Kidney (tissue), 14 donors: ENCODE measurements around the gene OGFR. TPM values are rescaled to one million over a fixed set of nuclear protein-coding genes. Genes with fewer than 3 reads are reported as not detected.

ENCODE experiments used
- DNase-seq, 5 donors: peaks; one replicate each; pipeline ENCODE4 v3.0.0-alpha.2; 2013 to 2020
- FAIRE-seq: peaks from 2 replicates; lab custom pipeline; 2012; peaks lifted over from hg19 to GRCh38; lab: Jason Lieb, UNC
- H3K27ac ChIP-seq, 2 donors: one replicate each; pipeline ENCODE4 v1.7.0; 2013; ENCODE audit warnings: low read depth in 2 of 2, low read length in 2 of 2, inconsistent platforms in 1 of 2
- H3K27me3 ChIP-seq: one replicate; pipeline ENCODE4 v1.7.1; 2013; ENCODE audit warnings: low read length, inconsistent platforms; ENCODE audit not compliant: control insufficient read depth, insufficient read depth
- H3K36me3 ChIP-seq, 3 donors: one replicate each; pipeline versions ENCODE4 v1.7.0 to v1.7.1; 2013; ENCODE audit warnings: low read length in 3 of 3, control low read depth in 1 of 3, inconsistent platforms in 1 of 3; ENCODE audit not compliant: insufficient read depth in 3 of 3, control insufficient read depth in 2 of 3
- H3K4me1 ChIP-seq, 3 donors: one replicate each; pipeline versions ENCODE4 v1.7.0 to v1.7.1; 2013; ENCODE audit warnings: low read length in 3 of 3, inconsistent platforms in 1 of 3, low read depth in 1 of 3; ENCODE audit not compliant: control insufficient read depth in 2 of 3, insufficient read depth in 2 of 3
- H3K4me3 ChIP-seq, 3 donors: one replicate each; pipeline versions ENCODE4 v1.7.0 to v1.8.1; 2013; ENCODE audit warnings: low read length in 3 of 3, control low read depth in 1 of 3, inconsistent platforms in 1 of 3
- H3K9ac ChIP-seq, 3 donors: one replicate each; pipeline versions ENCODE4 v1.7.0 to v1.7.1; 2013; ENCODE audit warnings: low read length in 3 of 3, control low read depth in 1 of 3, inconsistent platforms in 1 of 3
- H3K9me3 ChIP-seq, 3 donors: one replicate each; pipeline versions ENCODE4 v1.7.0 to v1.7.1; 2013; ENCODE audit warnings: low read length in 3 of 3, control low read depth in 1 of 3, inconsistent platforms in 1 of 3; ENCODE audit not compliant: control insufficient read depth in 2 of 3, insufficient read depth in 1 of 3
- intact Hi-C: fragments of 100-400 bp; cut with DNase I; formaldehyde crosslinking; loops from one replicate; pipeline ENCODE4 v1.11.1; 2022
- polyA plus RNA-seq: library from polyadenylated mRNA; stranded (reverse); fragments of 350-450 nt; fragmentation: Illumina TruSeq; extraction: RNeasy Lipid Tissue Mini Kit (QIAGEN cat#74804); gene quantifications from one replicate; pipeline ENCODE4 v1.2.3, GENCODE V29; 2014; ENCODE audit warnings: low read depth, low replicate concordance; ENCODE audit not compliant: insufficient read depth
- total RNA-seq: library from RNA; stranded (reverse); fragmentation: NEBNext Ultra II Directional; extraction: Animal tissue kit (Norgen Biotek cat#: 25700); gene quantifications from one replicate; pipeline ENCODE4 v1.2.1, GENCODE V29; 2021
- TF ChIP-seq, protein P1 (sequence below): IDR thresholded peaks from 3 replicates; pipeline ENCODE4 v1.5.1; 2012; ENCODE audit warnings: mild to moderate bottlenecking, moderate library complexity, borderline replicate concordance; ENCODE audit not compliant: insufficient read depth; ENCODE audit errors: extremely low read depth
- donor health status: control.
- donor health status: control.
- donor health status: control.
- donor health status: control.
- donor health status: control.
- donor health status: DM: yes; HTN: yes; CAD: no.
- donor health status: Normal renal cell carcinoma (clear cell type).

Gene OGFR
- total and polyA plus RNA-seq, 2 donors from 2014 or later = 33.7 to 46.8 TPM

DNA sequence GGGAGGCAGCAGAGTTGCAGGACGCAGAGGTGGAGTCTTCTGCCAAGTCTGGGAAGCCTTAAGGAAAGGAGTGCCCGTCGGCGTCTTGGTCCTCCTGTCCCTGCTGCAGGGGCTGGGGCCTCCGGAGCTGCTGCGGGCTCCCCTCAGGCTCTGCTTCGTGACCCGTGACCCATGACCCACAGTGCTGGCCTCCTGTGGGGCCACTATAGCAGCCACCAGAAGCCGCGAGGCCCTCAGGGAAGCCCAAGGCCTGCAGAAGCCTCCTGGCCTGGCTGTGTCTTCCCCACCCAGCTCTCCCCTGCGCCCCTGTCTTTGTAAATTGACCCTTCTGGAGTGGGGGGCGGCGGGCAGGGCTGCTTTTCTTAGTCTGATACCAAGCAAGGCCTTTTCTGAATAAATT lies 9.0 kb downstream of the OGFR start:
- Histone ChIP-seq H3K27me3 (peaks cover 4% of the 10 kb centered on the region), H3K9ac (no peak overlapping the region), H3K36me3 (peaks cover 0 to 23% (median 8%) of the 10 kb centered on the region in 3 donors), H3K27ac (no peak overlapping the region), H3K9me3 (no peaks in the 10 kb centered on the region), H3K4me1 (peaks cover 0 to 8% (median 0%) of the 10 kb centered on the region in 3 donors), H3K4me3 (no peak overlapping the region)
- TF ChIP-seq, protein P1, sequence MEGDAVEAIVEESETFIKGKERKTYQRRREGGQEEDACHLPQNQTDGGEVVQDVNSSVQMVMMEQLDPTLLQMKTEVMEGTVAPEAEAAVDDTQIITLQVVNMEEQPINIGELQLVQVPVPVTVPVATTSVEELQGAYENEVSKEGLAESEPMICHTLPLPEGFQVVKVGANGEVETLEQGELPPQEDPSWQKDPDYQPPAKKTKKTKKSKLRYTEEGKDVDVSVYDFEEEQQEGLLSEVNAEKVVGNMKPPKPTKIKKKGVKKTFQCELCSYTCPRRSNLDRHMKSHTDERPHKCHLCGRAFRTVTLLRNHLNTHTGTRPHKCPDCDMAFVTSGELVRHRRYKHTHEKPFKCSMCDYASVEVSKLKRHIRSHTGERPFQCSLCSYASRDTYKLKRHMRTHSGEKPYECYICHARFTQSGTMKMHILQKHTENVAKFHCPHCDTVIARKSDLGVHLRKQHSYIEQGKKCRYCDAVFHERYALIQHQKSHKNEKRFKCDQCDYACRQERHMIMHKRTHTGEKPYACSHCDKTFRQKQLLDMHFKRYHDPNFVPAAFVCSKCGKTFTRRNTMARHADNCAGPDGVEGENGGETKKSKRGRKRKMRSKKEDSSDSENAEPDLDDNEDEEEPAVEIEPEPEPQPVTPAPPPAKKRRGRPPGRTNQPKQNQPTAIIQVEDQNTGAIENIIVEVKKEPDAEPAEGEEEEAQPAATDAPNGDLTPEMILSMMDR = no peak
- intact Hi-C loops = no loop called here
- DNase-seq (no peak), FAIRE-seq (no peak)

DNA sequence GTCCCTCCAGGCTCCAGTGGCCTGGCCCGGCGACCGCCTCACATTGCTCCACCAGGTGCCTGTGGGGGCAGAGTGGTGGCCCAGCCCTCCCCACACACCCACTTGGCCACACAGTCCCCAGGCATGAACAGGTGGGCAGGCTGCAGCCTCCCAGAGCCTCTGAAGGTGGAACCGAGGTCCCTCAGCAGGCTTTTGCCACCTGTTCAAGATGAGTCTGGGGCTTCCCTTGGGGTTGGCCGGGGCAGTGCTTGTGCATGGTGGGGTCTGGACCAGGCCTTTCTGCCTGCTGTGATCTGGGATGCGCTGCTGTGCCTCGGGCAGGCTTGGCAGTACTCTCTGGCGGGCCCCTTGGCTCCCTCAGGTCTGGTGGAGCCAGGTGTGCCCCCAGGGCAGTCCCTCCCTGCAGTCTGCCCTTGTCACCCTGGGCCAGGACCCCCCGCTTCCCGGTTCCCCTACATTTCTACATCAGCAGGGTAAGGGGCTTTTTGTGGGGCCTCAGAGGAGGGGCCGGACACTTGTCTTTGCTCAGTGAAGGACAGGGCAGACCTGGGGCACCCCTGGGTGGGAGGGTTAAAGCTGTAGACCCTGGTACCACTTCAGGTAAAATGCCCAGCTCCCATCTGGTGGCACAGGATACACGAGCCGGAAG lies 9.5 kb downstream of the OGFR start:
- FAIRE-seq (no peak), DNase-seq (no peak)
- no peak overlapping the region for H3K9ac ChIP-seq
- no peaks in the 10 kb centered on the region for H3K9me3 ChIP-seq
- H3K27me3 ChIP-seq = peaks cover 4% of the 10 kb centered on the region
- no peak overlapping the region for H3K4me3 ChIP-seq
- TF ChIP-seq, protein P1 = no peak
- intact Hi-C loops = no loop called here
- no peak overlapping the region for H3K27ac ChIP-seq
- peaks cover 0 to 19% (median 5%) of the 10 kb centered on the region in 3 donors for H3K36me3 ChIP-seq
- H3K4me1 ChIP-seq = peaks cover 0 to 12% (median 0%) of the 10 kb centered on the region in 3 donors

GRCh38 chr20:62814709-62815065 lies 10.1 kb downstream of the OGFR start:
- intact Hi-C loops = no loop called here
- Histone ChIP-seq H3K36me3 (peaks cover 0 to 14% (median 4%) of the 10 kb centered on the region in 3 donors), H3K9ac (no peak overlapping the region), H3K9me3 (no peaks in the 10 kb centered on the region), H3K4me1 (peaks cover 0 to 14% (median 0%) of the 10 kb centered on the region in 3 donors), H3K27ac (no peak overlapping the region), H3K4me3 (no peak overlapping the region), H3K27me3 (peaks cover 4% of the 10 kb centered on the region)
- FAIRE-seq = no peak
- TF ChIP-seq, protein P1 = no peak
- no peak for DNase-seq
